Osteocyte (in vitro differentiated cells): ENCODE measurements around the gene POLG. TPM values are rescaled to one million over a fixed set of nuclear protein-coding genes. Genes with fewer than 3 reads are reported as not detected.

Experiments
- DNase-seq: peaks from one replicate; pipeline ENCODE4 v3.0.0; 2021; ENCODE audit warnings: mixed read lengths; ENCODE audit not compliant: unreplicated experiment; ENCODE audit errors: extremely low spot score
- H3K27ac Mint-ChIP-seq: one replicate; pipeline ENCODE4 v1.8.0; 2021; ENCODE audit warnings: mild to moderate bottlenecking, mixed read lengths; ENCODE audit not compliant: unreplicated experiment
- H3K27me3 Mint-ChIP-seq: one replicate; pipeline ENCODE4 v1.8.0; 2021; ENCODE audit warnings: mixed read lengths; ENCODE audit not compliant: unreplicated experiment
- H3K36me3 Mint-ChIP-seq: one replicate; pipeline ENCODE4 v1.8.0; 2021; ENCODE audit warnings: mixed read lengths; ENCODE audit not compliant: unreplicated experiment
- H3K4me1 Mint-ChIP-seq: one replicate; pipeline ENCODE4 v1.8.0; 2021; ENCODE audit warnings: mixed read lengths; ENCODE audit not compliant: unreplicated experiment
- H3K4me3 Mint-ChIP-seq: one replicate; pipeline ENCODE4 v1.8.0; 2021; ENCODE audit warnings: mild to moderate bottlenecking, moderate library complexity, mixed read lengths; ENCODE audit not compliant: unreplicated experiment
- H3K9me3 Mint-ChIP-seq: one replicate; pipeline ENCODE4 v1.8.0; 2021; ENCODE audit warnings: mixed read lengths; ENCODE audit not compliant: unreplicated experiment
- total RNA-seq: library from RNA; stranded (reverse); gene quantifications from 2 replicates; pipeline ENCODE4 v1.2.1, GENCODE V29; 2021
- TF ChIP-seq, protein P1 (sequence below): fragments of 200-600 bp; sonication (generic); IDR thresholded peaks from 2 replicates; pipeline ENCODE4 v1.5.0; 2021; ENCODE audit warnings: antibody characterized with exemption, mild to moderate bottlenecking, moderate library complexity

Gene POLG
- total RNA-seq, 1 donor from 2014 or later: 60.8 TPM

DNA sequence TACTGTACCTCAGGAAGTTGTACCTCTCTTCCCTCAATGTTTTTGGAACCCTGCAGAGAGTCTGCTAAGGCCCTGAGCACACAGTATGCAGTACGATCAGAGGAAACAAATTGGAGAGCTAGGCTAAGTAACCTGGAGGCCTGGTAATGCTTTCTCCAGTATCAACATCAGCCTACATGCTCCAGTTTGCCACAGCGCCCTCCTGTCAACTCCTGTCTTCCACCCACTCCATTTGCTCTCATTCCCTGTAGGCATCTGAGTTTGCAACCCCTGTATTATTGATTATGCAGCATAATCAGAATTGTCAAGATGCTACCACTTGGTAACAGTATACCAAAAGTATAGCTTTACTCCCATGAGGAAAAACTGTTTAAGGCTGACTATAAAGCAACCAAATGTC, 14.4 kb downstream of the POLG start:
- Mint-ChIP-seq H3K27ac (no peak overlapping the region), H3K36me3 (peaks cover 60% of the 10 kb centered on the region), H3K27me3 (no peaks in the 10 kb centered on the region), H3K4me3 (no peak overlapping the region), H3K9me3 (no peaks in the 10 kb centered on the region), H3K4me1 (no peaks in the 10 kb centered on the region)
- TF ChIP-seq, protein P1, sequence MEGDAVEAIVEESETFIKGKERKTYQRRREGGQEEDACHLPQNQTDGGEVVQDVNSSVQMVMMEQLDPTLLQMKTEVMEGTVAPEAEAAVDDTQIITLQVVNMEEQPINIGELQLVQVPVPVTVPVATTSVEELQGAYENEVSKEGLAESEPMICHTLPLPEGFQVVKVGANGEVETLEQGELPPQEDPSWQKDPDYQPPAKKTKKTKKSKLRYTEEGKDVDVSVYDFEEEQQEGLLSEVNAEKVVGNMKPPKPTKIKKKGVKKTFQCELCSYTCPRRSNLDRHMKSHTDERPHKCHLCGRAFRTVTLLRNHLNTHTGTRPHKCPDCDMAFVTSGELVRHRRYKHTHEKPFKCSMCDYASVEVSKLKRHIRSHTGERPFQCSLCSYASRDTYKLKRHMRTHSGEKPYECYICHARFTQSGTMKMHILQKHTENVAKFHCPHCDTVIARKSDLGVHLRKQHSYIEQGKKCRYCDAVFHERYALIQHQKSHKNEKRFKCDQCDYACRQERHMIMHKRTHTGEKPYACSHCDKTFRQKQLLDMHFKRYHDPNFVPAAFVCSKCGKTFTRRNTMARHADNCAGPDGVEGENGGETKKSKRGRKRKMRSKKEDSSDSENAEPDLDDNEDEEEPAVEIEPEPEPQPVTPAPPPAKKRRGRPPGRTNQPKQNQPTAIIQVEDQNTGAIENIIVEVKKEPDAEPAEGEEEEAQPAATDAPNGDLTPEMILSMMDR: no peak
- DNase-seq: no peak

DNA sequence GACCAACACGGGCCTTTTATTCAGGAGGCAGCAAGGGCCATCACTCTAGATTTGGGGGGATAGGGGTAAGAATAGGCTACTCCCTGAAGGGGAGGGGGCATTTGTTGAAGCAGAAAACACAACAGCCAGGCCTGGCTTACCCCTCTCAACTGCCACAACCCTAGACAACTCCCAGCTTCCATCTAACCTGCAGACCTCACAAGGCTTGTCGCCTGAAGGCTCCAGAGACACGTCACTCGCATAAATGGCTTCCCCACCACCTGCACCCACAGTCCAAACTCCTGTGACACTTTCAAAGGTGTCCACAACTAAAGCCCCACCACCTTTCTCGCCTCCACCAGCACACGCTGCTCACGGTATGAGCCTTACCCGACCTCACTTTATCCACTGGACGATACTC, 14.9 kb downstream of the POLG start:
- TF ChIP-seq, protein P1: no peak
- H3K4me3 Mint-ChIP-seq: no peak overlapping the region
- H3K27me3 Mint-ChIP-seq: no peaks in the 10 kb centered on the region
- no peaks in the 10 kb centered on the region for H3K9me3 Mint-ChIP-seq
- no peaks in the 10 kb centered on the region for H3K4me1 Mint-ChIP-seq
- peaks cover 61% of the 10 kb centered on the region for H3K36me3 Mint-ChIP-seq
- H3K27ac Mint-ChIP-seq: no peak overlapping the region
- no peak for DNase-seq

DNA sequence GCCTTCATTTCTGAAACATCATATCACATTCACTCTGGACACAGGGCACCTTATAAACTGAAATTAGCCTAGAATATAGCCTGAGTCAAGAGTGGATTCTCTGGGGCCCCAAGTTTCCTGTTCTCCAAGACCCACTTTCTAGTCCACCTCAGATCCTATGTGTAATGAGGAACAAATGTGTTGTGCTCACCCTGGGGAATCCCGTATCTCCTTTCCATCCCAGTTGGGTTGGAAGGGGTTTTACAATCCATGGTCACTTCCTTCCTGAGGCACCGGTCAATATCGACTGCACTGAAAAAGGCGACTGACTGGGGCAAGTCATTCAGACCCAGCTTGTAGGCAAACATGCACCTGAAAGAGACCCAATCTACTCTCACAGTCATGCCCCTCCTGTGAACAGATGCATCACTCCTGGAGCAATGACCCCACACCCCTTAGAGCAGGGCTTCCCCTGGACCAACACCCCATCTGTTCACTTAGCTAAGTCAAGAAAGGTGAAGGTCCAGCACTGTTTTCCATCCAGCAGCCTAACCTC, 17.4 kb downstream of the POLG start:
- no peak for DNase-seq
- Mint-ChIP-seq H3K4me1 (no peaks in the 10 kb centered on the region), H3K27ac (no peak overlapping the region), H3K9me3 (no peaks in the 10 kb centered on the region), H3K36me3 (peaks cover 50% of the 10 kb centered on the region), H3K27me3 (no peaks in the 10 kb centered on the region), H3K4me3 (no peak overlapping the region)
- TF ChIP-seq, protein P1: no peak

DNA sequence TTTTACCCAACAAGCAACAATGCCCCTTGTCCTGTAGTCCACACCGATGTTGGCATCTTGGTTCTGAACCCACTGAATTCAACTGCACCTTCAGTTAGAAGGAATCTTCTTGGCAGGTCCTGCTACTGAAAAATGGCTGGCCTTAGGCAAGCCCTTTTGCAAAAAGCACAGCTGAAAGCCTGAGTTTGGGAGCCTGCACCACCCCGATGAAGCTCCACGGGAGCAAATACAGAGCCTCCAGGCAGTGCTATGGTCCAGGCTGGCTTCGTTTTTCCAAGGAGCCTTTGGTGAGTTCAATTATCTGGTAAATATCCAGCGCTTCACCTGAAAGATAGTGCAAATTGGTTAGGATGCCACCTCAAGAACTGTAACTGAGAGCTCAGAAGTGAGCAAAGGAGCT, 18.1 kb downstream of the POLG start:
- Mint-ChIP-seq H3K27ac (no peak overlapping the region), H3K4me1 (peaks cover 5% of the 10 kb centered on the region), H3K4me3 (no peak overlapping the region), H3K36me3 (peaks cover 45% of the 10 kb centered on the region), H3K9me3 (no peaks in the 10 kb centered on the region), H3K27me3 (no peaks in the 10 kb centered on the region)
- TF ChIP-seq, protein P1: no peak
- no peak for DNase-seq

DNA sequence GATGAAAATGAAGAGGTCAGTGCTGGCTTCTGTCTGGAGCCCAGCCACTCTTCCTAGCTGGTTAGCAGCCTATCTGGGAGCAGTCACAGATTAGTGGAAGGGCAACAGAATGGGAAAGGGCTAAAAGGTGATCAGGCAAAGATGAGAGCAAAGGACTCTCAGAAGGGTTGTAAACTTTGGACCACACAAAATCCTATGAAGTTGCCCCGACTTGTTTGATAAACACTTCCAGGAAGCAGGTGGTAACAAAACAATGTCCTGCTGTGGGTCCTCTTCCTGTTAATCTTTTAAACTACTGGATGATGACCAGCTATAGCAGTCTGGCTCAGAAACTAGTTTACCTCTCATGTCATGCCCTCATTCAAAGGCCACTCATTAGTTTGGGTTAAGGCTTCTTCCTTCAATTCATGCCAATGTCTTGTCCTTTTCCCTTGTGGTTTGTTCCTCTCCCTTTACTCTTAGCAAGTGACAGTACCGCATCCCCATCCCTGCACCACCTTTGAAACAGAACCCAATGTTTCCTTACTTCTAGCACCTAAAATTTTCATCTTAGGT, 19.2 kb downstream of the POLG start:
- Mint-ChIP-seq H3K4me3 (no peak overlapping the region), H3K36me3 (peaks cover 40% of the 10 kb centered on the region), H3K27ac (no peak overlapping the region), H3K9me3 (no peaks in the 10 kb centered on the region), H3K27me3 (no peaks in the 10 kb centered on the region), H3K4me1 (peaks cover 8% of the 10 kb centered on the region)
- no peak for DNase-seq
- TF ChIP-seq, protein P1: no peak
